Activated T-helper 17 cell treated with anti-CD3 and anti-CD28 coated beads, Interleukin-2, amount 50 U/mL, for 72 hours (primary cell): ENCODE measurements around the gene CMTM4. TPM values are rescaled to one million over a fixed set of nuclear protein-coding genes. Genes with fewer than 3 reads are reported as not detected.
"Not testable (repeated sequence)": the region's sequence is repeated elsewhere in the genome, so short reads cannot be mapped to it uniquely, and the experiment has no call there.

Experiments used
- ATAC-seq: fragments of 150-1000 bp; cut with Tn5 transposase; replicated peaks from 2 replicates; pipeline ENCODE4 v1.10.0; 2021; ENCODE audit warnings: mild to moderate bottlenecking, moderate library complexity
- H3K27ac Mint-ChIP-seq: one replicate; pipeline ENCODE4 v1.8.0; 2022; ENCODE audit warnings: mixed read lengths
- H3K27me3 Mint-ChIP-seq: one replicate; pipeline ENCODE4 v1.8.0; 2022; ENCODE audit warnings: mixed read lengths
- H3K36me3 Mint-ChIP-seq: one replicate; pipeline ENCODE4 v1.8.0; 2022; ENCODE audit warnings: low read depth, mild to moderate bottlenecking, mixed read lengths
- H3K4me1 Mint-ChIP-seq: one replicate; pipeline ENCODE4 v1.8.0; 2022; ENCODE audit warnings: mixed read lengths
- H3K4me3 Mint-ChIP-seq: one replicate; pipeline ENCODE4 v1.8.0; 2022; ENCODE audit warnings: mild to moderate bottlenecking, mixed read lengths
- H3K9me3 Mint-ChIP-seq: one replicate; pipeline ENCODE4 v1.8.0; 2022; ENCODE audit warnings: mixed read lengths
- total RNA-seq, 2 donors: library from RNA; stranded (reverse); gene quantifications; one replicate each; pipeline ENCODE4 v1.2.3, GENCODE V29; 2022

CMTM4 gene
- total RNA-seq, 2 donors from 2014 or later, result 2.0 to 3.2 TPM

- Mint-ChIP-seq H3K9me3 (no peaks in the 10 kb centered on the region), H3K27me3 (peaks cover 4% of the 10 kb centered on the region), H3K36me3 (no peaks in the 10 kb centered on the region), H3K27ac (no peak overlapping the region), H3K4me1 (peaks cover 13% of the 10 kb centered on the region), H3K4me3 (peak overlapping the region; percentile 14)
- no peak for ATAC-seq
Measured at GRCh38 chr16:66651474-66651765, 45.1 kb downstream of the CMTM4 start.

- no peaks in the 10 kb centered on the region for H3K9me3 Mint-ChIP-seq
- H3K27ac Mint-ChIP-seq, result no peak overlapping the region
- peak overlapping the region; percentile 14 for H3K4me3 Mint-ChIP-seq
- H3K36me3 Mint-ChIP-seq, result no peaks in the 10 kb centered on the region
- peaks cover 13% of the 10 kb centered on the region for H3K4me1 Mint-ChIP-seq
- H3K27me3 Mint-ChIP-seq, result peaks cover 4% of the 10 kb centered on the region
- ATAC-seq, result peak; percentile 96
Measured at GRCh38 chr16:66650707-66651473, 45.7 kb downstream of the CMTM4 start.

- H3K27me3 Mint-ChIP-seq, result peaks cover 2% of the 10 kb centered on the region
- H3K4me1 Mint-ChIP-seq, result peaks cover 13% of the 10 kb centered on the region
- H3K27ac Mint-ChIP-seq, result no peak overlapping the region
- no peaks in the 10 kb centered on the region for H3K36me3 Mint-ChIP-seq
- H3K4me3 Mint-ChIP-seq, result no peak overlapping the region
- no peaks in the 10 kb centered on the region for H3K9me3 Mint-ChIP-seq
- no peak for ATAC-seq
Measured at GRCh38 chr16:66649636-66650205, 46.8 kb downstream of the CMTM4 start.

GRCh38 chr16:66649167-66649566 lies 47.4 kb downstream of the CMTM4 start:
- no peak overlapping the region for H3K27ac Mint-ChIP-seq
- no peaks in the 10 kb centered on the region for H3K36me3 Mint-ChIP-seq
- no peaks in the 10 kb centered on the region for H3K27me3 Mint-ChIP-seq
- H3K4me3 Mint-ChIP-seq, result no peak overlapping the region
- H3K4me1 Mint-ChIP-seq, result peaks cover 13% of the 10 kb centered on the region
- no peaks in the 10 kb centered on the region for H3K9me3 Mint-ChIP-seq
- ATAC-seq, result no peak

- H3K27me3 Mint-ChIP-seq, result no peaks in the 10 kb centered on the region
- no peaks in the 10 kb centered on the region for H3K36me3 Mint-ChIP-seq
- H3K4me1 Mint-ChIP-seq, result peaks cover 9% of the 10 kb centered on the region
- no peak overlapping the region for H3K4me3 Mint-ChIP-seq
- H3K9me3 Mint-ChIP-seq, result no peaks in the 10 kb centered on the region
- ATAC-seq, result no peak
- no peak overlapping the region for H3K27ac Mint-ChIP-seq
Measured at GRCh38 chr16:66647866-66648265, 48.7 kb downstream of the CMTM4 start.

GRCh38 chr16:66641387-66641786 lies 55.2 kb downstream of the CMTM4 start:
- Mint-ChIP-seq H3K9me3 (no peaks in the 10 kb centered on the region), H3K36me3 (no peaks in the 10 kb centered on the region), H3K4me3 (no peak overlapping the region), H3K4me1 (no peaks in the 10 kb centered on the region), H3K27ac (no peak overlapping the region), H3K27me3 (no peaks in the 10 kb centered on the region)
- no peak for ATAC-seq

GRCh38 chr16:66640724-66641314 lies 55.7 kb downstream of the CMTM4 start:
- ATAC-seq, result no peak
- Mint-ChIP-seq H3K4me1 (no peaks in the 10 kb centered on the region), H3K9me3 (no peaks in the 10 kb centered on the region), H3K27me3 (no peaks in the 10 kb centered on the region), H3K4me3 (no peak overlapping the region), H3K27ac (no peak overlapping the region), H3K36me3 (no peaks in the 10 kb centered on the region)

- Mint-ChIP-seq H3K9me3 (no peaks in the 10 kb centered on the region), H3K36me3 (no peaks in the 10 kb centered on the region), H3K4me1 (no peaks in the 10 kb centered on the region), H3K4me3 (no peak overlapping the region), H3K27ac (no peak overlapping the region), H3K27me3 (no peaks in the 10 kb centered on the region)
- ATAC-seq, result no peak
Measured at GRCh38 chr16:66639091-66639885, 57.3 kb downstream of the CMTM4 start.

- H3K36me3 Mint-ChIP-seq, result no peaks in the 10 kb centered on the region
- H3K4me1 Mint-ChIP-seq, result no peaks in the 10 kb centered on the region
- H3K27ac Mint-ChIP-seq, result no peak overlapping the region
- no peak overlapping the region for H3K4me3 Mint-ChIP-seq
- ATAC-seq, result no peak
- no peaks in the 10 kb centered on the region for H3K27me3 Mint-ChIP-seq
- H3K9me3 Mint-ChIP-seq, result no peaks in the 10 kb centered on the region
Measured at GRCh38 chr16:66637806-66638205, 58.7 kb downstream of the CMTM4 start.

GRCh38 chr16:66636199-66636598 lies 60.3 kb downstream of the CMTM4 start:
- Mint-ChIP-seq H3K9me3 (no peaks in the 10 kb centered on the region), H3K4me1 (no peaks in the 10 kb centered on the region), H3K4me3 (no peak overlapping the region), H3K27ac (no peak overlapping the region), H3K36me3 (no peaks in the 10 kb centered on the region), H3K27me3 (no peaks in the 10 kb centered on the region)
- ATAC-seq, result no peak

GRCh38 chr16:66635406-66635805 lies 61.1 kb downstream of the CMTM4 start:
- Mint-ChIP-seq H3K9me3 (no peaks in the 10 kb centered on the region), H3K27me3 (no peaks in the 10 kb centered on the region), H3K4me1 (no peaks in the 10 kb centered on the region), H3K36me3 (no peaks in the 10 kb centered on the region), H3K27ac (no peak overlapping the region), H3K4me3 (no peak overlapping the region)
- ATAC-seq, result no peak

GRCh38 chr16:66634527-66635196 lies 61.9 kb downstream of the CMTM4 start:
- no peak overlapping the region for H3K4me3 Mint-ChIP-seq
- H3K9me3 Mint-ChIP-seq, result no peaks in the 10 kb centered on the region
- no peaks in the 10 kb centered on the region for H3K36me3 Mint-ChIP-seq
- ATAC-seq, result no peak
- H3K4me1 Mint-ChIP-seq, result no peaks in the 10 kb centered on the region
- no peak overlapping the region for H3K27ac Mint-ChIP-seq
- H3K27me3 Mint-ChIP-seq, result no peaks in the 10 kb centered on the region

GRCh38 chr16:66631558-66631957 lies 65.0 kb downstream of the CMTM4 start:
- not testable (repeated sequence) for H3K36me3 Mint-ChIP-seq, H3K27me3 Mint-ChIP-seq, H3K9me3 Mint-ChIP-seq, H3K27ac Mint-ChIP-seq, ATAC-seq, H3K4me3 Mint-ChIP-seq, H3K4me1 Mint-ChIP-seq

GRCh38 chr16:66630561-66631260 lies 65.8 kb downstream of the CMTM4 start:
- H3K36me3 Mint-ChIP-seq, ATAC-seq, H3K4me3 Mint-ChIP-seq, H3K4me1 Mint-ChIP-seq, H3K27ac Mint-ChIP-seq, H3K27me3 Mint-ChIP-seq, H3K9me3 Mint-ChIP-seq: not testable (repeated sequence)
